DMS114 treated with DMSO at 0.1 percent for 48 hours (cell line): Measurements from ENCODE around the gene ZNF433.
"Not testable (repeated sequence)": the region's sequence is repeated elsewhere in the genome, so short reads cannot be mapped to it uniquely, and the experiment has no call there.

Experiments
- DNase-seq: peaks from one replicate; lab custom pipeline; 2025; ENCODE audit not compliant: unreplicated experiment; lab: John Stamatoyannopoulos, UW

Gene ZNF433

DNA sequence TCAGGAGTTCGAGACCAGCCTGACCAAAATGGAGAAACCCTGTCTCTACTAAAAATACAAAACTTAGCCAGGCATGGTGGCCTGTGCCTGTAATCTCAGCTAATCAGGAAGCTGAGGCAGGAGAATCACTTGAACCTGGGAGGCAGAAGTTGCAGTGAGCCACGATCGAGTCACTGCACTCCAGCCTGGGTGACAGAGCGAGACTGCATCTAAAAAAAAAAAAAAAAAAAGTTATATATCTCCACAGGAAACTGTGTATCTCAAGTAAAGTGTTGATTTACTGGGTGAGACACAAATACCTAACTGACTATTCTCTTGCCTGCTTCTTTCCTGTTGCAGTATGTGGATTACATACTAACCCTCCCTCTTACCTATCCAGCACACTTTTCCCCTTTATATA, 43.6 kb downstream of the ZNF433 start:
- not testable (repeated sequence) for DNase-seq

DNA sequence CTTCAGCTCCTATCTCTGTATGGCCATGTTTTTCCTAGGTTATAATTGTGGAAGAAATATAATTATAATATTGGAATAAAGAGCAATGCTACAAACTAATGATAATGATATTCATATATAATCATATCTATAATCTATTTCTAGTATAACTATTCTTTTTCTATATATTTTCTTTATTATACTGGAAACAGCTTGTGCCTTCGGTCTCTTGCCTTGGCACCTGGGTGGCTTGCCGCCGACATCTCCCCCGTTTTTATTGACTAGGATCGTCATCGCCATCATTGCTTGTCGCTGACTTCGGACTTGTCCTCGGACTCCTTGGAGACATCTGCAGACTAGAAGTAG, 46.4 kb downstream of the ZNF433 start:
- DNase-seq = no peak

DNA sequence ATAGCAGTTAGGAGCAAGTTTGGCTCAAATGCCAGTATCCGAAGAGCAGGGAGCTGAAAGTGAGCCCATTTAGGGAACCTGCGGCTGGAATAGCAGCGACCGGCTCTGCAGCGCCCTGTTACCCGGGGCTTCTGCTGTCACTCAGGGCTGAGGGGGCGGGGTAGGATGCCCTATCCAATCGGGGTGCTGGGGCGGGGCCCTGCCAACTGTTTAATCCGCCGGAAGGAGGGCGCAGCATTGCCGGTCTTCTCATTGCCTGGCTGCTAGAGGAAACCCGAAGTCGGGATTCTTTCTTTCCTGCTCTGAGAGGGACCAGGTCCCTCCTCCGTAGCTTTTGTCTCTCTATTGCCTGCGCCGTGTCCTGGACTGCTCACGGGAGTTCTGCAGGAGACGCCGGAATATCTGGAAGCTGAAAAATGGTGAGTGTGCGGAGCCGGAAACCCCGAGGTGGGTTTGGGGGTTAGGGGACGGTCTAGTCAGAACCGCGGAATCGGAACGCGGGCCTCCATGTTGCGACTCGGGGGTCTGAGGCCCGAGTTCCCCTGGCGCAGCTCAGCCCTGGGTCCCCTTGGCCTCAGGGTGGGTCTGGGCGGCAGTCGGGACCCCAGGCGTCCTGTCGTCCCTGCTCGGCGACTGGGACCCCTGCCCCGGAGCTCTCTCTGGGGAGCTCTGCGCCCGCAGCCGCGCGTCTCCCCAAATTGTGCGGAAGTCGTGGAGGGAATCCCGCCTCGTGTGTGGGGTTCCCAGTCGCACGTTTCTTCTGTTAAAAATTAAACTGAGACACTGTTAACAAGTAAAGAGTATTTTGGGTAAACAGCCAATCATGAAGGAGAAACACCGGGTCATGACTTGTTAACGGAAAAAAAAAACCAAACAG, 47.8 kb downstream of the ZNF433 start:
- peak; percentile 76 for DNase-seq

DNA sequence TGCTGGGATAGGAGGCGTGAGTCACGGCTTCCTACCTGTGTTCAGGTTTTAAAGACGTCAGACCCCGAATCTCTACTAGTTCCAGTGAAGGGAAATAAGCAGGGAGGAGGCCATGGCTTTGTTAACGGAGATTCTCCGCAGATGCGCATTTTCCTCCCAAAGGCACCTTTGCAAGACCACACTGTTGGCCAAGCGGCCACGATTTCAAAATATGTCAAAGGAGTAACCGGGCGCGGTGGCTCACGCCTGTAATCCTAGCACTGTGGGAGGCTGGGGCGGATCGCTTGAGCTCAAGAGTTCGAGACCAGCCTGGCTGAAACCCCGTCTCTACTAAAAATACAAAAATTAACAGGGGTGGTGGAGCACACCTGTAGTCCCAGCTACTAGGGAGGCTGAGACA, 48.7 kb downstream of the ZNF433 start:
- DNase-seq = no peak

DNA sequence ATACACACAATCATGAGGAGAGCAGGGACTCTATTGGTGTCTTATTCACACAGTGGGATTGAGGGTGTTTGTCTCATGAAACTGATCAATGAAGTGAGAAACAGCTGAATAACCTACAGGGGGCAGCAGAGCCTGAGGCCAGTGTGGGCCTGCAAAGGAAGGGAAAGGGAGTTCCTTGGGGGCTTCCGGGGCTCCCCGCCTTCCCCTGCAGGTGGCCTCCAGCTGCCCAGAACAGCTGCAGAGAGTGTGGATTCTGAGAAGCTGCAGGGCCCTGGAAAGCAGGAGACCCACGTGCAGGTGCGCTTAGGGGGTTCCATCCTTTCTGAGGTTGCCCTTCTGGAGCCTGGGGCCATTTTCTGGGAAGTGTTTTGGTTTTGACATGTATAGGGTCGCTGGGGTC, 50.5 kb downstream of the ZNF433 start:
- DNase-seq = no peak

DNA sequence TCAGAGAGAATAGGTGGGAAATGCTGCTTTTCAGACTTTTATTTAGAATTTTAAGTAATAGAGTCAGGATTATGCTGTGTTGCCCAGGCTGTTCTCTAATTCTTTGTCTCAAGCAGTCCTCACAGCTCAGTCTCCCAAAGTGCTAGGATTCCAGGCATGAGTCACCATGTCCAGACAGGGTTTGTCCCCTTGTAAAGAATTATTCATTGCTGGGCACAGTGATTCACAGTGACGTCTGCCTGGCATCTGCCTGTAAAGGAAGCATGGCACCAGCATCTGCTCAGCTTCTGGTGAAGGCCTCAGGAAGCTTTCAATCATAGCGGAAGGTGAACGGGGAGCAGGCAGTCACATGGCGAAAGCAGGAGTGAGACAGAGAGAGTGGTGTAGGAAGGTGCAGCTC, 53.0 kb downstream of the ZNF433 start:
- DNase-seq = no peak

DNA sequence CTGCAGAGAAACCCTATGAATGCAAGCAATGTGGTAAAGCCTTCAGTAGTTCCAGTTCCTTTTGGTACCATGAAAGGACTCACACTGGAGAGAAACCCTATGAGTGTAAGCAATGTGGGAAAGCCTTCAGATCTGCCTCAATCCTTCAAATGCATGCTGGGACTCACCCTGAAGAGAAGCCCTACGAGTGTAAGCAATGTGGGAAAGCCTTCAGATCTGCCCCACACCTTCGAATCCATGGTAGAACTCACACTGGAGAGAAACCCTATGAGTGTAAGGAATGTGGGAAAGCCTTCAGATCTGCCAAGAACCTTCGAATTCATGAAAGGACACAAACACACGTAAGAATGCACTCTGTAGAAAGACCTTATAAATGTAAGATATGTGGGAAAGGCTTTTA, 56.0 kb downstream of the ZNF433 start:
- no peak for DNase-seq

DNA sequence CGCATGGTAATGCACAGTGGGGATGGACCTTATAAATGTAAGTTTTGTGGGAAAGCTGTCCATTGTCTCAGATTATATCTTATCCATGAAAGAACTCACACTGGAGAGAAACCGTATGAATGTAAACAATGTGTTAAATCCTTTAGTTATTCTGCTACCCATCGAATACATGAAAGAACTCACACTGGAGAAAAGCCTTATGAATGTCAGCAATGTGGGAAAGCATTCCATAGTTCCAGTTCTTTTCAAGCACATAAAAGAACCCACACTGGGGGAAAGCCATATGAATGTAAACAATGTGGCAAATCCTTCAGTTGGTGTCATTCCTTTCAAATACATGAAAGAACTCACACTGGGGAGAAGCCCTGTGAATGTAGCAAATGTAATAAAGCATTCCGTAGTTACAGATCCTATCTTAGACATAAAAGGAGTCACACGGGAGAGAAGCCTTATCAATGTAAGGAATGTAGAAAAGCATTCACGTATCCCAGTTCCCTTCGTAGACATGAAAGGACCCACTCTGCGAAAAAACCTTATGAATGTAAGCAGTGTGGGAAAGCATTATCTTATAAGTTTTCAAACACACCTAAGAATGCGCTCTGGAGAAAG, 56.9 kb downstream of the ZNF433 start:
- DNase-seq = no peak

DNA sequence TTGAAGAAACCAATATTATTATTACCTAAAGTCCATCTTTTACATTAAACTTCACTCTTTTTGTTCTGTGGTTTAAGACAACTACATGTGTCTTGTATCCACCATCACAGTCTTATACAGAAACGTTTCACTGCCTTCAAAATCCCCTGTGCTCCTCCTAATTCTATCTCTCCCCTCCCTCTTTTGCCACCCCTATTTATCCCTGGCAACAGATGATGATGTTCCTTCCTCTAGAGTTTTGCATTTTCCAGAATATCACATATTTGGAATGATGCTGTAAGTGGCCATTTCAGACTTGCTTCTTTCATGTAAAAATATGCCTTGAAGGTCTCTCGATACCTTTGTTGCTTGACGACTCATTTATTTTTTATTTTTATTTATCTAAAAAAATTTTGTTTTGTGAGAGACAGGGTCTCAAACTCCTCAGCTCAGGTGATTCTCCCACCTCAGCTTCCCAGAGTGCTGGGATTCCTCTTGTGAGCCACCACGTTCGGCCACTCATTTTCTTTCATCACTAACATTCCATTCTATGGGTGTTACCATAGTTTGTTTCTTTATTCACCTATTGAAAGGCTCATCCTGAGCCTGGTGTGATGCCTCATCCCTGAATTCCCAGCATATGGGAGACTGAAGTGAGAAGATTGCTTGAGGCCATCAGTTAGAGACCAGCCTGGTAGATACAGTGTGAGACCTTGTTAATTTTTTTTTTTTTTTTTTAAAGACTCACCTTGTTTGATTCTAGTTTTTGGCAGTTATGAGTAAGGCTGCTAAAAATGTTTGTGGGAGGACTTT, 62.3 kb downstream of the ZNF433 start:
- no peak for DNase-seq

DNA sequence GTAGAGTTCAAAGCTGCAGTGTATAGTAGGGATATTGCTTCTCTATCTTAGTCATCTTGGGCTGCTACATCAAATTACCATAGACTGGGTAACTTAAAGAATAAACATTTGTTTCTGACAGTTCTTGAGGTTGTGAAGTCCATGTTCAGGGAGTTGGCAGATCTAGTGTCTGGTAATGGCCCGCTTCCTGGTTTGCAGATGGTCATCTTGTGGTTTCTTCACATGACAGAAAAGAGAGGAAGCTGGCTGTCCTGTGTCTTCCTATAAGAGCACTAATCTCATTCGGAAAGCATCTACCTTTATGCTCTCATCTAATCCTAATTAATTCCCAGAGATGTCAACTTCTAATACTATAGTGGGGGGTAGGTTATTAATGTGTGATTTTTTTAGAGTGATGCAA, 64.4 kb downstream of the ZNF433 start:
- DNase-seq = no peak

DNA sequence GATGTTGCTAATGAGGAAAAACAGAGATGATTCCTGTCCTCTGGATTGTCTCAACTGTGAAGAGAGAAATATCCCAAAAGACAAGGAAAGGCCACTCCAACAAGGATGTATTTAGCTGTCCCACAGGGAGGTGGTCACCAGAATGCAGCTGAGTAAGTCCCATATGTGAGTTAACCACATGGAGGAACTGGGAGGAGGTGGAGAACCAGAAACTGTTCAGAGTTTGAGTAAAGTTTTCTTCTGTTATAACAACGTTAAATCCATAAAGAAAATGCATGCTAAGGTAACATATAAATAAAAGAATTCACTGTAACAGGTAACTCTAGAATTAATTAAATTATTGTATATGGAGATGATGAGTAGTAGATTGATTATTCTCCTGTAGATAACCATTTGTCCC, 65.3 kb downstream of the ZNF433 start:
- DNase-seq = no peak

DNA sequence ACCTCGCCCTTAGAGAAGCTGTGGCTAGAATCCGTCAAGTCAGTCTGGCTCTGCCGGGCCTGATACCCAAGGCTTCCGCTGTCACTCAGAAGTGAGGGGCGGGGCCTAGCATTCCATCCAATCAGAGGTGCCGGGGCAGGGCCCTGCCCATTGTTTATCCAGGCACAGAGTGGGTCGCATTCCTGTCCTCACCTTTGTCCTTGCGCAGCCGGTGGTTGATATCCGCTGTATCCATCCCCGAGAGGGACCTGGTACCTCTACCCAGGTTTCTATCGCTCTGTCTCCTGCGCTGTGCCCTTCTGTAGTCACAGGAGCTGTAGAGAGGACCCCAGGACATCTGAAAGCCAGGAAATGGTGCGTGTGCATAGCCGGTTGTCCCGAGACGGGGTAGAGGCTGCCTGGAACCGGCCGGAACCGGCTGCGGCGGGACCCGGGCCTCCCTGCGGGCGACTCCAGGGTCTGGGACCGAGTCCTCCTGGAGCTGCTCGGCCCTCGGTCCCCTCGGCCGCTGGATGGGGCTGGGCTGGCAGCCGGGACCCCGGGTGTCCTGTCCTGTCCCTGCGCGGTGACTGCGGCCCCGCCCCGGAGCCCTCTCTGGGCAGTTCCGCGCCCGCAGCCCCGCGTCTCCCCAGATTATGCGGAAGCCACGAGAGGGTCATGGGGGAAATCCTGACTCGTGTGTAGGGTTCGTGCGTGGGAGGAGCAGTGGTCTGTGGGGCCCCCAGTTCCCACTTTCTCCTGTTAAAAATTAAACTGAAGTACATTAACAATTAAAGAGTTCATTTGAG, 70.4 kb downstream of the ZNF433 start, which contains the start of gene ZNF763:
ZNF763 (plus strand) TSS at position 183 of the 788 bp plus-strand sequence; CDS start at position 352, 169 bp downstream.
- DNase-seq = peak; percentile 35
